ENCODE results near the gene MRPS34.

- TF ChIP-seq POLR2A (IDR thresholded peaks at IDR 0.05; ENCODE audit: low read depth, low read length) (no peak), POLR2AphosphoS5 (IDR thresholded peaks at IDR 0.05; ENCODE audit: low read depth, low read length) (no peak), POU2F2 (IDR thresholded peaks at IDR 0.05; ENCODE audit: low read depth, low read length) (no peak)
Measured at GRCh38 chr16:1765826-1766225, 7.1 kb downstream of the MRPS34 start.

Measured in GM12891 (cell line).